DND-41 (cell line): Measurements from ENCODE around the gene P3H1.

ENCODE experiments used
- ATAC-seq: fragments of 200-7000 bp; cut with Tn5 transposase; 3 replicates; pipeline ENCODE4 v1.9.1; 2021; ENCODE audit warnings: low read depth; ENCODE audit not compliant: insufficient read depth
- DNase-seq: peaks from one replicate; pipeline ENCODE4 v3.0.0-alpha.2; 2020
- H2AFZ ChIP-seq: 2 replicates; pipeline ENCODE4 v1.6.0; 2012; ENCODE audit warnings: low read depth, low read length
- H3K27ac ChIP-seq: 2 replicates; pipeline ENCODE4 v1.5.1; 2012; ENCODE audit warnings: low read length, inconsistent platforms
- H3K27me3 ChIP-seq: fragments of 200-600 bp; sonication (generic); 2 replicates; pipeline ENCODE4 v1.6.0; 2012; ENCODE audit warnings: low read length, mild to moderate bottlenecking, inconsistent platforms; ENCODE audit not compliant: insufficient read depth, poor library complexity
- H3K36me3 ChIP-seq: 2 replicates; pipeline ENCODE4 v1.5.1; 2012; ENCODE audit warnings: low read length, inconsistent platforms; ENCODE audit not compliant: insufficient read depth
- H3K4me1 ChIP-seq: 2 replicates; pipeline ENCODE4 v1.5.1; 2012; ENCODE audit warnings: mild to moderate bottlenecking, low read length; ENCODE audit not compliant: insufficient read depth
- H3K4me2 ChIP-seq: 2 replicates; pipeline ENCODE4 v1.6.0; 2012; ENCODE audit warnings: mild to moderate bottlenecking, moderate library complexity, low read length, inconsistent platforms; ENCODE audit not compliant: insufficient read depth
- H3K4me3 ChIP-seq, 2 experiments: fragments of 200-600 bp in 1 of 2; shearing (Covaris generic) in 1 of 2; 2 replicates each; pipeline ENCODE4 v1.5.1; 2012 to 2016; ENCODE audit warnings: inconsistent platforms in 2 of 2, low read length in 2 of 2, mild to moderate bottlenecking in 2 of 2, low read depth in 1 of 2, moderate library complexity in 1 of 2
- H3K79me2 ChIP-seq: 2 replicates; pipeline ENCODE4 v1.6.0; 2012; ENCODE audit warnings: low read length, inconsistent platforms; ENCODE audit not compliant: insufficient read depth
- H3K9ac ChIP-seq: 2 replicates; pipeline ENCODE4 v1.6.0; 2012; ENCODE audit warnings: low read depth, mild to moderate bottlenecking, inconsistent platforms, low read length, moderate library complexity
- H3K9me3 ChIP-seq: 2 replicates; pipeline ENCODE4 v1.5.1; 2012; ENCODE audit warnings: low read length, moderate library complexity, mild to moderate bottlenecking, inconsistent platforms; ENCODE audit not compliant: insufficient read depth, severe bottlenecking
- H4K20me1 ChIP-seq: 2 replicates; pipeline ENCODE4 v1.6.0; 2012; ENCODE audit warnings: low read length; ENCODE audit not compliant: insufficient read depth
- CTCF ChIP-seq: IDR thresholded peaks from 2 replicates; pipeline ENCODE4 v1.5.1; 2012; ENCODE audit warnings: borderline replicate concordance, low read length, moderate library complexity, mild to moderate bottlenecking; ENCODE audit not compliant: poor library complexity, severe bottlenecking; ENCODE audit errors: extremely low read depth
- EZH2 ChIP-seq: IDR thresholded peaks from 3 replicates; pipeline ENCODE4 v1.6.1; 2012; ENCODE audit warnings: borderline replicate concordance, low read depth, mild to moderate bottlenecking, moderate library complexity, low read length, inconsistent platforms; ENCODE audit not compliant: severe bottlenecking

Gene P3H1

GRCh38 chr1:42738678-42739226 lies 28.1 kb downstream of the P3H1 start:
- Histone ChIP-seq H3K27me3 (no peaks in the 10 kb centered on the region), H3K27ac (no peak overlapping the region)

DNA sequence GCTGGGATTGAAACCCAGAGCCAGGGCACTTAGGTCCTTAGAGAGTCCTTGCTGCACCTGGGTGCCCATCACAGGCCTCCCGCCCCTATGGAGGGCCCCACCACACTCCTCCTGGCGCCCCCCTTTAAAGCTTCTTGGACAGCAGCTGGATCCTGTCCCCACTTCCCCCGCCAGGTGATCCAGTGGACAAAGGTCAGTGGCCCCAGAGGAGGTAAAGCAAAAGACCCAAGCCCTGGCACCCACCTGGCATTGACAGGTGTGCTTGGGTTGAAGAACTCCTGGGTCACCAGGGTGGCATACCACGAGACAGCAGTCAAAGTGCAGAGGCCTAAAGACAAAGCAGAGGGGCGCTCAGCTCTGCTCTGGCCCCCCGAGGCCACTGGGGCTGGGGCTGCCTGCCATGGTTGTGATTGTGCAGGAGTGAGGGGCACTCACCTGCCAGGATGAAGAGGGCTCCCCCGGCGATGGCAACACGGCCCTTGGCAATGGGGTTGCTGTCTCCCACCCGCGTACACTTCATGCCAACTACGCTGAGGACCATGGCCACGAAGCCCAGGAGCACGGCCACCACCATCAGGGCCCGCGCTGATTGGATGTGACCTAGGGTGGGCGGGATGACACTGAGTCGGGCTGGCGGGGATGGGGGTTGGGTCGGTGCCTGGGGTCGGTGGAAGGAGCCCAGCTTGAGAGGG lies 28.7 kb downstream of the P3H1 start:
- Histone ChIP-seq H3K27ac (no peak overlapping the region), H3K4me1 (no peaks in the 10 kb centered on the region), H4K20me1 (no peaks in the 10 kb centered on the region), H3K9me3 (no peaks in the 10 kb centered on the region), H3K36me3 (no peaks in the 10 kb centered on the region), H3K4me2 (no peak overlapping the region), H3K4me3 (no peak overlapping the region), H3K27me3 (no peaks in the 10 kb centered on the region), H3K79me2 (no peaks in the 10 kb centered on the region), H3K9ac (no peak overlapping the region), H2AFZ (no peak overlapping the region)
- TF ChIP-seq CTCF (no peak), EZH2 (no peak)
- DNase-seq, result no peak
- ATAC-seq, result no peak

More at GRCh38 chr1:42738678-42739226, 28.1 kb downstream of the P3H1 start:
- Histone ChIP-seq H3K79me2 (no peaks in the 10 kb centered on the region), H3K36me3 (no peaks in the 10 kb centered on the region), H3K9ac (no peak overlapping the region), H2AFZ (no peak overlapping the region), H4K20me1 (no peaks in the 10 kb centered on the region), H3K9me3 (no peaks in the 10 kb centered on the region), H3K4me2 (no peak overlapping the region), H3K4me3 (no peak overlapping the region), H3K4me1 (no peaks in the 10 kb centered on the region)
- DNase-seq (no peak), ATAC-seq (no peak)
- TF ChIP-seq CTCF (no peak), EZH2 (no peak)

- H3K4me3 ChIP-seq, result no peak overlapping the region
- H3K4me1 ChIP-seq, result no peaks in the 10 kb centered on the region
- H3K27ac ChIP-seq, result no peak overlapping the region
- H3K36me3 ChIP-seq, result no peaks in the 10 kb centered on the region
- no peak overlapping the region for H2AFZ ChIP-seq
- no peaks in the 10 kb centered on the region for H3K27me3 ChIP-seq
- ATAC-seq (peak; percentile 33; the same call in 1 of the 3 replicates), DNase-seq (no peak)
- H3K9ac ChIP-seq, result no peak overlapping the region
- peak; percentile 29 for TF ChIP-seq CTCF
- no peak for TF ChIP-seq EZH2
- no peak overlapping the region for H3K4me2 ChIP-seq
- H4K20me1 ChIP-seq, result no peaks in the 10 kb centered on the region
- H3K79me2 ChIP-seq, result no peaks in the 10 kb centered on the region
- H3K9me3 ChIP-seq, result no peaks in the 10 kb centered on the region
Measured at GRCh38 chr1:42737257-42737656, 29.6 kb downstream of the P3H1 start.
